Upper lobe of left lung (tissue), 6 donors: ENCODE results near the gene LMOD2. TPM values are rescaled to one million over a fixed set of nuclear protein-coding genes. Genes with fewer than 3 reads are reported as not detected.
A peak's percentile ranks its signal among the peaks of the same experiment; 100 is the strongest.

Experiments used
- ATAC-seq, 2 donors: fragments of 200-7000 bp; cut with Tn5 transposase; one replicate each; pipeline ENCODE4 v1.9.1; 2022; ENCODE audit warnings: mild to moderate bottlenecking in 2 of 2, moderate library complexity in 2 of 2; ENCODE audit not compliant: low FRiP score in 2 of 2
- DNase-seq, 2 donors: peaks; one replicate each; pipeline ENCODE4 v3.0.0-alpha.2; 2019 to 2020
- H3K27ac ChIP-seq, 4 donors: fragments of 200-600 bp; sonication (generic); one replicate each; pipeline ENCODE4 v1.5.1; 2016 to 2019
- H3K27me3 ChIP-seq, 4 donors: fragments of 200-600 bp; sonication (generic); one replicate each; pipeline ENCODE4 v1.5.1; 2017 to 2019
- H3K36me3 ChIP-seq, 4 donors: fragments of 200-600 bp; sonication (generic); one replicate each; pipeline ENCODE4 v1.5.1; 2016 to 2019
- H3K4me1 ChIP-seq, 4 donors: fragments of 200-600 bp; sonication (generic); one replicate each; pipeline ENCODE4 v1.5.1; 2018 to 2019
- H3K4me3 ChIP-seq, 4 donors: fragments of 200-600 bp; sonication (generic); one replicate each; pipeline ENCODE4 v1.5.1; 2017 to 2019; ENCODE audit warnings: mild to moderate bottlenecking in 2 of 4, moderate library complexity in 1 of 4
- H3K9me3 ChIP-seq, 4 donors: fragments of 200-600 bp; sonication (generic); one replicate each; pipeline ENCODE4 v1.5.1; 2018 to 2019
- EP300 ChIP-seq, 4 donors: sonication (generic); formaldehyde crosslinking; IDR thresholded peaks; one replicate each; pipeline ENCODE4 v1.5.1; 2017; ENCODE audit warnings: antibody characterized with exemption in 4 of 4, control low read depth in 2 of 4
- POLR2A ChIP-seq, 4 donors: fragments of 450-650 bp; IDR thresholded peaks; one replicate each; pipeline ENCODE4 v1.5.1; 2016 to 2017; ENCODE audit warnings: antibody characterized with exemption in 4 of 4, mild to moderate bottlenecking in 2 of 4
- POLR2AphosphoS5 ChIP-seq, 2 donors: sonication (generic); formaldehyde crosslinking; IDR thresholded peaks; one replicate each; pipeline ENCODE4 v1.5.1; 2017; ENCODE audit warnings: antibody characterized with exemption in 2 of 2
- WGBS, 2 donors: methylation state at CpG; one replicate each; pipeline ENCODE4 v1.1.5; 2017 to 2018; 5-methylcytosine and 5-hydroxymethylcytosine counted together
- total RNA-seq, 6 donors: library from RNA; depleted of rRNA in 4 of 6; stranded (reverse); fragments of >200 nt in 4 of 6; gene quantifications; one replicate each; pipeline versions ENCODE4 v1.1.0 to v1.2.1, GENCODE V29; 2016 to 2021
- TF ChIP-seq, protein P1 (sequence below), 6 experiments: fragments of 450-650 bp in 4 of 6; fragments of 200-600 bp in 2 of 6; sonication (generic) in 2 of 6; IDR thresholded peaks; one replicate each; pipeline ENCODE4 v1.5.1; 2016 to 2019; ENCODE audit warnings: antibody characterized with exemption in 6 of 6
- donor health status: DM: no; HTN: no; CAD: no; lungs with moderate emphysema.
- donor health status: DM: no; HTN: yes; CAD: no; lungs with severe emphysema.

The LMOD2 gene
- total RNA-seq, 6 donors from 2014 or later, result not detected

DNA sequence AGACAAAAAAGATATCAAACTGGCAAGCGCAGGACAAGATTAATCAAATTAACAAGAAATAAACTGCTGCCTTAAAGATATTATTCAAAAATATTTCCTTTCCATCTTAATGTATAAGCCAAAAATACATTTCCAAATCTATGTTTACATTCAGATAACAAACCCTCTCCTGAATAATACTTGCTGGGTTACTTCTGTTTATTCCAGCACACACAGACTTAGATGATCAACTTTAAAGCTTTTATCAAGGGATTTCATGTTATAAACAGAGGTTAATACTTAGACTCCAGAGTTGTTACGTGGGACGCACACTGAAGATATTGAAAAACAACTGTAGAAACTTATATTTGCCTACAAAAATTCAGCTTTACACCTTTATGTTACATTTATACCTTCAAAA lies 33.6 kb downstream of the LMOD2 start:
- Histone ChIP-seq H3K27me3 (no peaks in the 10 kb centered on the region), H3K4me1 (peaks cover 0 to 6% (median 2%) of the 10 kb centered on the region in 4 donors), H3K27ac (no peak overlapping the region), H3K9me3 (no peaks in the 10 kb centered on the region), H3K36me3 (peaks cover 4 to 54% (median 18%) of the 10 kb centered on the region in 4 donors), H3K4me3 (no peak overlapping the region)
- ATAC-seq (no peak), DNase-seq (no peak)
- 47 to 55% methylated on average over 3 of the region's 3 CpGs for WGBS, 2 donors
- TF ChIP-seq POLR2AphosphoS5 (IDR thresholded peaks at IDR 0.05) (no peak), POLR2A (IDR thresholded peaks at IDR 0.05) (no peak), EP300 (IDR thresholded peaks at IDR 0.05) (no peak)
- TF ChIP-seq, protein P1, sequence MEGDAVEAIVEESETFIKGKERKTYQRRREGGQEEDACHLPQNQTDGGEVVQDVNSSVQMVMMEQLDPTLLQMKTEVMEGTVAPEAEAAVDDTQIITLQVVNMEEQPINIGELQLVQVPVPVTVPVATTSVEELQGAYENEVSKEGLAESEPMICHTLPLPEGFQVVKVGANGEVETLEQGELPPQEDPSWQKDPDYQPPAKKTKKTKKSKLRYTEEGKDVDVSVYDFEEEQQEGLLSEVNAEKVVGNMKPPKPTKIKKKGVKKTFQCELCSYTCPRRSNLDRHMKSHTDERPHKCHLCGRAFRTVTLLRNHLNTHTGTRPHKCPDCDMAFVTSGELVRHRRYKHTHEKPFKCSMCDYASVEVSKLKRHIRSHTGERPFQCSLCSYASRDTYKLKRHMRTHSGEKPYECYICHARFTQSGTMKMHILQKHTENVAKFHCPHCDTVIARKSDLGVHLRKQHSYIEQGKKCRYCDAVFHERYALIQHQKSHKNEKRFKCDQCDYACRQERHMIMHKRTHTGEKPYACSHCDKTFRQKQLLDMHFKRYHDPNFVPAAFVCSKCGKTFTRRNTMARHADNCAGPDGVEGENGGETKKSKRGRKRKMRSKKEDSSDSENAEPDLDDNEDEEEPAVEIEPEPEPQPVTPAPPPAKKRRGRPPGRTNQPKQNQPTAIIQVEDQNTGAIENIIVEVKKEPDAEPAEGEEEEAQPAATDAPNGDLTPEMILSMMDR (IDR thresholded peaks at IDR 0.05), result no peak

DNA sequence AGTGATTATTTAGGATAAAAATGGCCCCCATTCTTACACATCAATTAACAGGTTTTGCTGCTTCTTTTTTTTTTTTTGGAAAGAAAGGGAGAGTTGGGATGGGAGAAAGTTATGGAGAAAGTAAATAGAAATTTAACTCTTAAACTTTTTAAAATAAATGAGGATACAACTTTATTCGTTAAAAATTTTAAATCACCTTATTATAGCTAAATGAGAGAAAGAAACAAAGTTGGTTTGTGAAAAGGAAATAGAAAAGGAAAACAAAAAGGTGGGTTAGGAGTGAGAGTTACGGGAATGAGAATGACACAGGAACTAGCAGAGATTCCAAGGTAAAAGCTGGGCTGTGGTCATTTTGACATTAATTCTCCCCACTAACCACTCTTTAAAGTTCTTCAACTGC lies 34.9 kb downstream of the LMOD2 start:
- TF ChIP-seq, protein P1 (IDR thresholded peaks at IDR 0.05), result no peak
- TF ChIP-seq POLR2AphosphoS5 (IDR thresholded peaks at IDR 0.05) (no peak), EP300 (IDR thresholded peaks at IDR 0.05) (no peak), POLR2A (IDR thresholded peaks at IDR 0.05) (no peak)
- Histone ChIP-seq H3K4me3 (no peak overlapping the region), H3K27me3 (no peaks in the 10 kb centered on the region), H3K27ac (no peak overlapping the region), H3K9me3 (no peaks in the 10 kb centered on the region), H3K4me1 (peaks cover 0 to 6% (median 2%) of the 10 kb centered on the region in 4 donors), H3K36me3 (peaks cover 4 to 57% (median 18%) of the 10 kb centered on the region in 4 donors)
- WGBS, 2 donors, result 88 to 94% methylated on average over 2 of the region's 2 CpGs
- DNase-seq, result no peak
- ATAC-seq, result no peak

DNA sequence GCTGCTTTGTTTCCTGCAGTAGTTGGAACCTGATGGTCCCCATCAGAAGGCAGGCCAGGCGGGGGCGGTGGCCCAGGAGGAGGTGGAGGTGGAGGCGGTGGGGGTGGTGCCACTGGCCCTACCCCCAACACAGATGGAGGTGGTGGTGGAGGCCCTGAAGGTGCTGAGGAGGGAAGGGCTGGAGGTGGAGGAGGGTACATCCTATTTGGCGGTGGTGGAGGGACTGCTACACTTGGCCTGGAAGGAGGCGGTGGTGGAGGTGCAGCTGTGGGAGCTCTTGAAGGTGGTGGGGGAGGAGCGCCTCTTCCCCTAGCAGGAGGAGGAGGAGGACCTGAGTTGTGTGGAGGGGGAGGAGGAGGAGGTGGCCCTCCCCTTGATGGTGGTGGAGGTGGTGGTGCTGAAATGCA lies 36.8 kb downstream of the LMOD2 start:
- TF ChIP-seq, protein P1 (IDR thresholded peaks at IDR 0.05), result no peak
- TF ChIP-seq EP300 (IDR thresholded peaks at IDR 0.05), result no peak
- no peak for TF ChIP-seq POLR2A (IDR thresholded peaks at IDR 0.05)
- TF ChIP-seq POLR2AphosphoS5 (IDR thresholded peaks at IDR 0.05), result no peak
- Histone ChIP-seq H3K27ac (no peak overlapping the region), H3K4me1 (peaks cover 0 to 6% (median 2%) of the 10 kb centered on the region in 4 donors), H3K27me3 (no peaks in the 10 kb centered on the region), H3K36me3 (peaks cover 4 to 63% (median 18%) of the 10 kb centered on the region in 4 donors), H3K4me3 (no peak overlapping the region), H3K9me3 (no peaks in the 10 kb centered on the region)
- ATAC-seq (no peak), DNase-seq (peak in 1 of 2 donors; percentile 48)
- WGBS, 2 donors, result 98 to 99% methylated on average over 6 of the region's 6 CpGs

DNA sequence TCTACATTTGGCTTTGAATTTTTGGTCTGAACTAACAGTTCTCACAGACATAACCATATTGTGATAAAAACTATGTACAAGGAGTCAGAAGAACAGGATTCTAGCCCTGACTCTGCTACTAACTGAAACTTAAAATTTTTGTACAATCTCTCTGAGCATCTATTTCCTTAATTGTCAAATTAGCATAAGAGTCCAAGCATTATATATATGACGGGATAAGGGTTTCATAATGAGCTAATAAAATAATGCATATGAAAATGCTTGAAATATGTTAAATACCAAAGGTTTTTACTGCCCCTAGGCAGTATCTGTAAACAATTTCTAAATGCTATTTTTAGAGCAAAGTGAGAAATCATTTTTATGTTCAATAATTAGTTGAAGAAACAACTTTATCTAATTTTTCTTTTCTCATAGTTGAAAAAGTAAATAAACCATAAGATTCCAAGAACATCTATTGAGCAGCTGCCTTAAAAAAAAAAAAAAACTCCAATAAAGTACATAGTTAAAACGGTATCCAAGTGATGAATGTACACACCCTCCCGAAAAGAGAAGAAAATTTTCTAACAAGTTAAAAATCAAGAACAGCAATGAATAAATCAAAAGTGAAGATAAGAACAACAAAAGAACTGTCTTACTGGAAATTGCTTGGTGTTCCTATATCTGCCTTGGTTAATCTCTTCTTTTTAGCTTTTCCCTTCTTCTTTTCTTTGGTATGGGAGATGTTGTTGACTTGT lies 40.4 kb downstream of the LMOD2 start:
- ATAC-seq (no peak), DNase-seq (no peak)
- Histone ChIP-seq H3K27ac (no peak overlapping the region), H3K4me1 (no peaks in the 10 kb centered on the region), H3K9me3 (no peaks in the 10 kb centered on the region), H3K4me3 (no peak overlapping the region), H3K36me3 (peaks cover 4 to 78% (median 16%) of the 10 kb centered on the region in 4 donors), H3K27me3 (no peaks in the 10 kb centered on the region)
- 83 to 91% methylated on average over 3 of the region's 3 CpGs for WGBS, 2 donors
- TF ChIP-seq, protein P1 (IDR thresholded peaks at IDR 0.05), result no peak
- no peak for TF ChIP-seq POLR2AphosphoS5 (IDR thresholded peaks at IDR 0.05)
- no peak for TF ChIP-seq EP300 (IDR thresholded peaks at IDR 0.05)
- no peak for TF ChIP-seq POLR2A (IDR thresholded peaks at IDR 0.05)
